GM19324 (cell line): ENCODE data around the gene PRH1.

Experiments
- ATAC-seq: cut with Tn5 transposase; IDR thresholded peaks from one replicate; pipeline ENCODE4 v1.9.1; 2021; ENCODE audit warnings: mild to moderate bottlenecking, moderate library complexity; ENCODE audit not compliant: unreplicated experiment, low FRiP score

PRH1 gene

DNA sequence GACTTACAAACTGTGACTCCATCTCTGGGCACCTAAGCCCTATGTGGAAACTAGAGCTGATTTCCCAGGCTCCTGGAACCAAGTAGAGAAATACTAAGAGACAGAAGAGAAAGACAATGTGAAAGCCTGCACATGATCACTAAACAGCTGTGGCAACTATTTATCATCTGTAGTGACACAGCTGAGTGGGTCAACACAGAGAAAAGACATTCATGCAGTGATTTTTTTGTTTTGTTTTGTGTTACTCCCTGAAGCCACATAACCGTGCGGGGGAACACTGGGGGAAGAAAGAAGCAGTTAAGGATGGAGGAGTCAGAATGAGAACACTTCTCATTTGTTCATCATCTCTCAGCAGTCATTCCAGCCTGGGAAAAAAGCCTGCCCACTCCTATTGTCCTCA lies 36.3 kb downstream of the PRH1 start:
- no peak for ATAC-seq

DNA sequence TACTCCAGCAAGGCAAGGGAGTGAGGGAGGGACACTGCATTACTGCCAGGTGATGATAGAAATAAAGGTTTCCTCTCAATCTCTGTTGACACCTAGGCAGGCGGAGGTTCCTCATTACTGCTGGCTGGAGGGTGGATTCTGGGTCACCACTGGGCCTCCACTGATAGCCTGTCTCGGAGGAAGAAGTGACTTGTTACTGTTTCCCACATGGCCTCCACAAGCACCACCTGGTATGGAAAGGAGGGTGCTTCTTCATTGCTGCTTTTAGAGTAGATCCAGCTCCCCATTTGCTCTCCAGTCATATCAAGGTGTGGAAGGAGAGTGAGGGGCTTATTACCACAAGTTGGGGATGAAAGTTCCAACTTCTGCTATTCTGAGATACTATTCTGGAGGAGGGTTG lies 41.2 kb downstream of the PRH1 start:
- ATAC-seq, result no peak

DNA sequence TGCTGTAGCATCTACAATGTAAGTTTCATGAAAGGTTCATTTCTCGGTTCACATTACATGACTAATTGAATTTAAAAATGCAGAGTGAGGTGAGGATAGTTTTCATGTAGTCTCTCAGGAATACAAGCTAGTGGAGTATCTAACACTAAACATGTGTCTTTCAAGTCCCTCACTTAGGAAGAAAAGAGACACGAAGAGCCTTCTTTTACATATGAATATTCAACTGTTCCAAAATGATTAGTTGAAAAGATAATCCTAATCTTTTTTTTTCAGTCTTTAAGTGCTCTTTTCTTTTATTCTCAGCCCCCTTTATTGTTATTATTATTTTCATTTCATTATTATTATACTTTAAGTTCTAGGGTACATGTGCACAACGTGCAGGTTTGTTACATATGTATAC lies 45.6 kb downstream of the PRH1 start:
- ATAC-seq, result no peak
